NCI-H748 (cell line): Measurements from ENCODE around the gene IL6.
"Not testable (repeated sequence)": the region's sequence is repeated elsewhere in the genome, so short reads cannot be mapped to it uniquely, and the experiment has no call there.

Source experiments
- DNase-seq: peaks from one replicate; lab custom pipeline; 2025; ENCODE audit not compliant: unreplicated experiment; lab: John Stamatoyannopoulos, UW

IL6 gene

GRCh38 chr7:22779730-22780323 is 52.8 kb downstream of the IL6 start:
- not testable (repeated sequence) for DNase-seq

- no peak for DNase-seq
Measured at GRCh38 chr7:22781230-22781711, 54.3 kb downstream of the IL6 start.
